Activated T-cell treated with anti-CD3 and anti-CD28 coated beads, Interleukin-2, amount 50 U/mL, for 4 hours (primary cell): Measurements from ENCODE around the gene ADGRG6. TPM values are rescaled to one million over a fixed set of nuclear protein-coding genes. Genes with fewer than 3 reads are reported as not detected.

Source experiments
- ATAC-seq, 2 donors: fragments of 200-7000 bp; cut with Tn5 transposase; one replicate each; pipeline ENCODE4 v1.10.0; 2021
- DNase-seq: peaks from one replicate; pipeline ENCODE4 v3.0.0-alpha.2; 2020
- H3K27me3 Mint-ChIP-seq: one replicate; pipeline ENCODE4 v1.8.0; 2021; ENCODE audit warnings: low read depth, mixed read lengths
- H3K36me3 Mint-ChIP-seq: one replicate; pipeline ENCODE4 v1.8.0; 2022; ENCODE audit warnings: mixed read lengths; ENCODE audit not compliant: insufficient read depth
- H3K4me1 Mint-ChIP-seq: one replicate; pipeline ENCODE4 v1.8.0; 2021; ENCODE audit warnings: low read depth, mixed read lengths
- H3K4me3 Mint-ChIP-seq: one replicate; pipeline ENCODE4 v1.8.0; 2021; ENCODE audit warnings: mild to moderate bottlenecking, moderate library complexity, mixed read lengths
- H3K9me3 Mint-ChIP-seq: one replicate; pipeline ENCODE4 v1.8.0; 2021; ENCODE audit warnings: mixed read lengths
- total RNA-seq, 3 donors: library from RNA; stranded (reverse); gene quantifications; one replicate each; pipeline ENCODE4 v1.2.1, GENCODE V29; 2021

The ADGRG6 gene
- total RNA-seq, 3 donors from 2014 or later, result 0.22 to 0.43 (median 0.37) TPM

DNA sequence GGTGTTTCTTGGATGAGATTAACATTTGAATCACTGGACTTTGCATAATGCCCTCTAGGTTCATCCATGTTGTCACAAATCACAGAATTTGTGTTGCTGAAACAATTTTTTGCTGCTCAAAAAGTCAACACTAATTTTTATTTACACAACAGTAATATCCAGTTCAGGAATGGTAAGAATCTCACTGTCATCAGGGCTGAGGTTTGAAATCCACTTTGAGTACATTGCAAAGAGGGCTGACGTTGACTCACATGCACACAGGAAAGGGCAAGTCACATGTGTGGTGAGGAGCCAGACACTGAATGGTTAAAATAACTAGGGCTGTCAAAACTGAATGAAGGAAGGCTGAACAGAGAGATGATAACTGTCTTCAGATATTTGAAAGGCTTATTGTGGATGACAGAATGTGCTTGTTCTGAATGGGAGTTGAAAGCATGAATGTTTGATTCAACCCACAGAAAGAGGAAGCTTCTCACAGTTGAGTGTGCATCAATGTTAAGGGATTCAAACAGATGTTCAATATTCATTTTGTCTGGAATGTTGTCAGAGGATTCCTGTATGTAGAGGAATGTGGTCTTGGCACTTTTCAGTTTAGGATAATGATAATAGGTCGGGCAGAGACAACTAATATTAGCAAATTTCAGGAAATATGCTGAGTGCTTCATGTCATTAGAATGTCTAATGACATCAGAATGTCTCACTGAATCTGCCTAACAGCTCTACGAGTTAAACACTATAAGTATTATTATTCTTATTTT, 3.6 kb upstream of the ADGRG6 start:
- no peak for DNase-seq
- peaks cover 11% of the 10 kb centered on the region for H3K4me1 Mint-ChIP-seq
- H3K4me3 Mint-ChIP-seq, result no peak overlapping the region
- peaks cover 21% of the 10 kb centered on the region for H3K27me3 Mint-ChIP-seq
- no peak for ATAC-seq
- no peaks in the 10 kb centered on the region for H3K9me3 Mint-ChIP-seq
- no peaks in the 10 kb centered on the region for H3K36me3 Mint-ChIP-seq

- H3K4me1 Mint-ChIP-seq, result peaks cover 11% of the 10 kb centered on the region
- H3K27me3 Mint-ChIP-seq, result peaks cover 20% of the 10 kb centered on the region
- no peaks in the 10 kb centered on the region for H3K36me3 Mint-ChIP-seq
- no peaks in the 10 kb centered on the region for H3K9me3 Mint-ChIP-seq
- no peak overlapping the region for H3K4me3 Mint-ChIP-seq
- ATAC-seq (no peak), DNase-seq (no peak)
Measured at GRCh38 chr6:142300302-142300701, 1.5 kb upstream of the ADGRG6 start.

DNA sequence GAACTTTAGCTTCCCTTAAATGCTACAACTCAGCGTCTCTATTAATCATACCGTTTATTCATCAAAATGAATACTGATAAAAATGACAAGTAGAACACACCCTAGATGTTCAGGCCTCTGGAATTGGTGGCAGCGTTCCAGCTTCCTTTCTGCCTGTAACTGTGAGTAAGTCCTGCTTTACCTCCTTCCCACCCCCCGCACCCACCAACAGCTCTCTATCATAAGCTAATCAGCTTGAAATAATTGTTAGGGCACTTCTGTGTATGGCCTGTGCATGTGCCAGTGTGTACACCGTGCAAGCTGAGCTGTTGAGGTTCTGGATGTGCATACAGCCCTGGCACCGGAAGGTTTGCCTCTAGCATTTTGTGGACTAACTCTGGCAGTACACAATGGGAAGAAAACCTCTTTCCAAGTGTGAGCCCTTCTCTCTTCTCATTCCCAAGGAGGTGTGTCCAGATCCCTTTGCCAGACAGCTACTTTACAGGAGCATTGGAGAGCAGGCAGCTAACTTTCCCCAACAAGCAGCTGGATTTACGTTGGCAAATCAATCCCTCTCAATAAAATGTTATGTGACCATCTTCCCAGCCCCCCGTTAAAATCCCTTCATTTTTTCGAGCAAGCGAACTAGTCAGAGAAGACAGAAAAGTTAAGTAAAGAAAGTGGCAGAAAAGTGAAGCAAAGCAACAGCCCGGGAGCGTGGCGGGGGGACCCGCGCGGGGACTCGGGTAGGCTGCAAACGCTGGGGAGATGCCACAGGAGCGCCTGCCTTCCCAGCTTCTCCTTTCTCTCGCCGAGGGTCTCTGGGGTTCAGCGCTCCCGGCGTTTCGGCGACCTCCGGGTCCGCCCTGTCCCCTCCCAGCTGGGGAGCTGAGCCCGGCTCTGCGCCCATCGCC, 803 bp upstream of the ADGRG6 start:
- DNase-seq (no peak), ATAC-seq (peak in 1 of 2 donors; percentile 44)
- H3K36me3 Mint-ChIP-seq, result no peaks in the 10 kb centered on the region
- peaks cover 20% of the 10 kb centered on the region for H3K27me3 Mint-ChIP-seq
- H3K4me1 Mint-ChIP-seq, result peaks cover 11% of the 10 kb centered on the region
- H3K4me3 Mint-ChIP-seq, result peak overlapping the region; percentile 72
- H3K9me3 Mint-ChIP-seq, result no peaks in the 10 kb centered on the region

DNA sequence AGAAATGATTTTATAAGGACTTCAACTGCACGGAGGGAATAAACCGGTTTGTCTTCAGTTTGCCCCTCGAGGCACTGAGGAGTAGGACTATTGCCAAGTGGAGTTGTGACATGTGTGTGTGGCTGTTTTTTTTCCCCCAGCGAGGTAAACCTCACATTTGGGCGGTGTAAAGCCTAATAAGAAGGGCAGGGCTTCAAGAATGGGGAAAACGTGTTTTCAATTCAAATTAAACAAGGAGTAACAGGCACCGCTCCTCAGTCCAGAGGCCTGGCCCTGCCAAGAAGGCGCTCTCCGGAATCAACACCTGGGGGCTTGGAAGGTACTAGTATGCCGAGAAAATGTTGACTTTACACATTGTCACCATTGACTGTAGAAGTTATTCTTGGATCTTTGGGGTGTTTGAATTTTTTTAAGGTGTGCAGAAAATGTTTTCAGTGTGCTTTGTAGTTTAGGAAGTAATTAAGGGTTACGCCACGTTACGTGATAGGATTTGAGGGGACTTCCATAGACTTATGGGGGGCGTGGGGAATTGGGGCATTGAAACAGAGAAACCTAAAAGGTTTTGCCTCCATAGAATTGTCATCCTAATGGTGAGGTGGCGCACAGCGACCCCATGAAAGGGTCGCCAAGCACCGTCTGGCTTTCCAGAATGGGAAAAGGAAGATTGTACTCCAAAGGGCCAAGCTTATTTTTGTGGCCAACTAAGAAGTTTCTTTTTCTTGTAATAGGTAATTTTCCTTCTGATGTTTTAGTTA, 791 bp downstream of the ADGRG6 start:
- DNase-seq, result no peak
- Mint-ChIP-seq H3K4me3 (peak overlapping the region; percentile 79), H3K4me1 (peaks cover 11% of the 10 kb centered on the region), H3K9me3 (no peaks in the 10 kb centered on the region), H3K27me3 (peaks cover 23% of the 10 kb centered on the region), H3K36me3 (no peaks in the 10 kb centered on the region)
- no peak for ATAC-seq

- ATAC-seq (no peak), DNase-seq (no peak)
- no peaks in the 10 kb centered on the region for H3K36me3 Mint-ChIP-seq
- H3K27me3 Mint-ChIP-seq, result peaks cover 23% of the 10 kb centered on the region
- no peaks in the 10 kb centered on the region for H3K9me3 Mint-ChIP-seq
- no peak overlapping the region for H3K4me3 Mint-ChIP-seq
- peaks cover 11% of the 10 kb centered on the region for H3K4me1 Mint-ChIP-seq
Measured at GRCh38 chr6:142303176-142303533, 1.3 kb downstream of the ADGRG6 start.

DNA sequence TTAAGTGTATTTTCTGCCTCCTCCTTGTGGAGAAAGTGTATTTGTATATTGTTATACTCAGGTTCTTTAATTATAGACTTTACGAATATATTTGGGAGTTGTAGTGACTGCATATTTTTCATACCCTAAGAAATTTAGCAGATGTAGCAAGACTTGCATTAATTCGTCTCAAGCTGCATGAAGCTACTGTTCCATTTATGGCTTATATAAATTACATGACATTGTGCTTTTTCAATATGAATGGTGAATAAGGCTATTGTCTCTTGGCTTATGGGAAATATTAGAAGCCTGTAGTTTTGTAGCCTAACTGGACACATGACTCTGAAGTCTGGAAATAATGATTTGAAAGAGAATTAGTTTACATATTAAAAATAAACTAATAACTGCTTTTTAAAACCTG, 2.4 kb downstream of the ADGRG6 start:
- no peak overlapping the region for H3K4me3 Mint-ChIP-seq
- H3K4me1 Mint-ChIP-seq, result peaks cover 11% of the 10 kb centered on the region
- DNase-seq, result no peak
- ATAC-seq, result no peak
- H3K36me3 Mint-ChIP-seq, result no peaks in the 10 kb centered on the region
- H3K27me3 Mint-ChIP-seq, result peaks cover 23% of the 10 kb centered on the region
- no peaks in the 10 kb centered on the region for H3K9me3 Mint-ChIP-seq

DNA sequence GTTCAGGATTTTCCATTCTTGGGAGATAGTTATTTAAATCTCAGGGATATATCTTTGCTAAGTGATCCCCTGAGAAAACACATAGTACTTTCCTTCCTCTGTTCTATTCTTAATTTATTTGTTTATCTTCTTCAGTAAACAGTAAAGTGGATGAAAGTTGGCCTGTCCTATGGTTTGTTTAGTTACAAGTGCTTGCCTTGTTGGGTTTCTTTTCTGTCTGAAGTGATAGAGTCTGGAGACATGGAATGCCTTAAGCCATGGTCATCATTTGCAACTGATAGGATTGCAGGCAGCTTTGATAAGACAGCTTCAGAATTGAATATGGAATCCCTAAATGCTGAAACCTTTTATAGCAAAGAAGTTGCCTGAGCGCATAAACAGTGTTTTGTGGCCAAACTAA, 4.9 kb downstream of the ADGRG6 start:
- Mint-ChIP-seq H3K27me3 (peaks cover 23% of the 10 kb centered on the region), H3K4me3 (no peak overlapping the region), H3K4me1 (peaks cover 7% of the 10 kb centered on the region), H3K9me3 (no peaks in the 10 kb centered on the region), H3K36me3 (no peaks in the 10 kb centered on the region)
- ATAC-seq (no peak), DNase-seq (no peak)

GRCh38 chr6:142307963-142308748, 6.3 kb downstream of the ADGRG6 start:
- Mint-ChIP-seq H3K4me3 (no peak overlapping the region), H3K27me3 (peaks cover 15% of the 10 kb centered on the region), H3K4me1 (no peaks in the 10 kb centered on the region), H3K36me3 (no peaks in the 10 kb centered on the region), H3K9me3 (no peaks in the 10 kb centered on the region)
- DNase-seq (no peak), ATAC-seq (no peak)

- no peak for DNase-seq
- H3K27me3 Mint-ChIP-seq, result peaks cover 15% of the 10 kb centered on the region
Measured at GRCh38 chr6:142309426-142309825, 7.6 kb downstream of the ADGRG6 start.

GRCh38 chr6:142313284-142313683, 11.5 kb downstream of the ADGRG6 start:
- Mint-ChIP-seq H3K9me3 (no peaks in the 10 kb centered on the region), H3K4me1 (no peaks in the 10 kb centered on the region), H3K4me3 (no peak overlapping the region), H3K36me3 (no peaks in the 10 kb centered on the region), H3K27me3 (peaks cover 14% of the 10 kb centered on the region)
- ATAC-seq (no peak), DNase-seq (no peak)

More at GRCh38 chr6:142309426-142309825, 7.6 kb downstream of the ADGRG6 start:
- Mint-ChIP-seq H3K4me3 (no peak overlapping the region), H3K4me1 (no peaks in the 10 kb centered on the region), H3K36me3 (no peaks in the 10 kb centered on the region), H3K9me3 (no peaks in the 10 kb centered on the region)
- ATAC-seq, result no peak

GRCh38 chr6:142316791-142317368, 15.1 kb downstream of the ADGRG6 start:
- no peak for DNase-seq
- Mint-ChIP-seq H3K4me1 (no peaks in the 10 kb centered on the region), H3K4me3 (no peak overlapping the region), H3K27me3 (peaks cover 7% of the 10 kb centered on the region), H3K36me3 (no peaks in the 10 kb centered on the region), H3K9me3 (no peaks in the 10 kb centered on the region)
- ATAC-seq, result no peak

GRCh38 chr6:142318714-142319113, 16.9 kb downstream of the ADGRG6 start:
- no peaks in the 10 kb centered on the region for H3K36me3 Mint-ChIP-seq
- no peak for ATAC-seq
- H3K27me3 Mint-ChIP-seq, result peaks cover 2% of the 10 kb centered on the region
- no peak for DNase-seq
- H3K4me3 Mint-ChIP-seq, result no peak overlapping the region
- no peaks in the 10 kb centered on the region for H3K4me1 Mint-ChIP-seq
- H3K9me3 Mint-ChIP-seq, result no peaks in the 10 kb centered on the region

- H3K27me3 Mint-ChIP-seq, result peaks cover 2% of the 10 kb centered on the region
- H3K4me1 Mint-ChIP-seq, result no peaks in the 10 kb centered on the region
- no peak for DNase-seq
- no peak overlapping the region for H3K4me3 Mint-ChIP-seq
- ATAC-seq, result no peak
- H3K36me3 Mint-ChIP-seq, result no peaks in the 10 kb centered on the region
- no peaks in the 10 kb centered on the region for H3K9me3 Mint-ChIP-seq
Measured at GRCh38 chr6:142320366-142320765, 18.6 kb downstream of the ADGRG6 start.
